NCI-H524 (cell line): ENCODE results near the gene SLC5A1.
"Not testable (repeated sequence)": the region's sequence is repeated elsewhere in the genome, so short reads cannot be mapped to it uniquely, and the experiment has no call there.

Source experiments
- DNase-seq, 2 experiments: peaks; one replicate each; lab custom pipeline; 2025; lab: John Stamatoyannopoulos, UW

SLC5A1 gene

DNA sequence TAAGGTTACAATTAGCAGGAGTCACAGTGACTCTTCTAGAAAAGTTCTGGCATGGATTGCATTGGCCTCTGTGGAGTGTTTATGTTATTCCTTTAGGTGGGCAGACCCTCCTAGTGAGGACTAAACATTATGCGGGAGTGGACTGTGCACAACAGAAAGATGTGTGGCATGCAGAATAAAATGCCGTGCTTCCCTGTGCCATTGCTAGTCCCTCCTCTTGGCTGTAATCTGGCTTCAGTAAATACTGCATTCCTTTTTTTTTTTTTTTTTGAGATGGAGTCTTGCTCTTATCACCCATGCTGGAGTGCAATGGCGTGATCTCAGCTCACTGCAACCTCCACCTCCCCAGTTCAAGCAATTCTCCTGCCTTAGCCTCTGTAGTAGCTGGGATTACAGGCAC lies 45.0 kb downstream of the SLC5A1 start:
- DNase-seq, result no peak

- no peak for DNase-seq
These were observed 54.0 kb downstream of the SLC5A1 start for GRCh38 chr22:32097018-32097417.

- no peak for DNase-seq
These were observed 54.9 kb downstream of the SLC5A1 start for GRCh38 chr22:32097881-32098499.

- no peak for DNase-seq
These were observed 57.6 kb downstream of the SLC5A1 start for GRCh38 chr22:32100711-32101110.

- peak in 1 of 2 experiments; percentile 47 for DNase-seq
These were observed 60.7 kb downstream of the SLC5A1 start for GRCh38 chr22:32103658-32104315.

- DNase-seq, result no peak
These were observed 63.9 kb downstream of the SLC5A1 start for GRCh38 chr22:32106930-32107329.

DNA sequence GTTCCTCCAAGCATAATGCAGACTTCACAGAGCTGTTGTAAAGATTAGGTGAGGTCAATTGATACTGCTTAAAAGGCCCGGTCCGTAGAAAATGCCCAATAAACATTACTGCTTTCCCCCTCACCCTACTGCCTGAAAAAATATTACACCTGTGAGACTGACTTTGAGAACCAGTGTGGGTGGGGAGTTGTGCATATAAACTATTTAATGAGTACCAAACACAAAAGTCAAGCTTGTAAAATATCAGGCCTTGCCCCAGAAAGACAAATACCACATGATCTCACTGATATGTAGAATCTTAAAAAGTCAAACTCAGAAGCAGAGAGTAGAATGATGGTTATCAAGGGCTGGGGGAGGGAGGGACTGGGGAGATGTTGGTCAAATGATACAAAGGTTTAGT lies 69.3 kb downstream of the SLC5A1 start:
- no peak for DNase-seq

GRCh38 chr22:32119568-32120235 lies 76.6 kb downstream of the SLC5A1 start:
- DNase-seq, result no peak

DNA sequence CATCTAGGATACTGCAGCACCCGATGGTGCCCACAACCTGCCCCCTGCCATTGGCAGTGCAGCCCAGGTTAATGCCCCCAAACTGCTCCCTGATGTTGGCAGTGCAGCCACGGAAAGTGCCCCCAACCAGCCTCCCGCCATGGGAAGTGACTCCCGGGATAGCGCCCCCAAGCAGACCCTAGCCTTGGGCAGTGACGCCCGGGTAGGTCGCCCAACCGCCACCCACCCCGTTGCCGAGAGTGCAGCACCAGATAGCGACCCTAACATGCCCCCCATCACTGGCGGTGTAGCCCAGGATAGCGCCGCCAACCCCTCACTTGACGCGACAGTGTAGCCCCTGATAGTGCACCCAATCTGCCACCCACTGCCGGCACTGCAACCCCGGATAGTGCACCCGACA lies 77.5 kb downstream of the SLC5A1 start:
- DNase-seq, result no peak

DNA sequence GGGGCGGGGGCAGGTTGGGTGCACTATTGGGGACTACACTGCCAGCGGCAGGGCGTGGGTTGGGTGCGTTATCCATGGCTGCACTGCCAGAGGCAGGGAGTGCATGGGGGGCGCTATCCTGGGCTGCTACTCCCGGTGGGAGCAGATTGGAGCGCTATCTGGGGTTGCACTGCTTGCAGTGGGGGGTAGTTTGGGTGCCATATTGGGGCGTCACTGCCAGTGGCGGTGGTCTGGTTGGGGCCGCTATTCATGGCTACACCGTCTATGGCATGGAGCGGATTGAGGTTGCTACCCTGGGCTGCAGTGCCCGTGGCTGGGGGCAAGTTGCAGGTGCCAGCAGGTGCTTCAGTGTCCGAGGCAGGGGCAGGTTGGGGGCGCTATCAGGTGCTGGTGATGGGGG lies 79.8 kb downstream of the SLC5A1 start:
- no peak for DNase-seq

DNA sequence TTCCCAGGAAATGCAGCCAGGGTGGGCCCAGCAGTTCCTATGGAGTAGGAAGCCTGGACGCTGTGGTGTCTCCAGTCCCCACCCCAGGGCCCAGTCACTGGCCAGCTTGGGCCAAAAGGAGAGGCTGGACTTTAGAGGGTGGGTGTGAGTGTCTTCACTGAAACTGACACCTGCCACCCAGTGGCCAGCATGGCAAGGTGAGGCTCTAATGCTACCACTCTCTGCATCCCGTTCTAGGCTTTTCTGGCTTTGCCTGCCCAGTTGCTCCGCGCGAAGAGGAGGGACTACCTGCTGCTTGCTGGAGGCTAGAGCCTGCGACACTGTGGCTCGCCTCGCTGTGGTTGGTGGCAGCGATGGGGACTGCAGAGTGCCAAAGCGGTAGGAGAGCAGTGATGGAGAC lies 80.6 kb downstream of the SLC5A1 start:
- DNase-seq, result no peak

GRCh38 chr22:32127904-32128303 lies 84.8 kb downstream of the SLC5A1 start:
- DNase-seq, result no peak

GRCh38 chr22:32130464-32130863 lies 87.4 kb downstream of the SLC5A1 start:
- DNase-seq, result no peak

- no peak for DNase-seq
These were observed 89.1 kb downstream of the SLC5A1 start for GRCh38 chr22:32132126-32132525.

DNA sequence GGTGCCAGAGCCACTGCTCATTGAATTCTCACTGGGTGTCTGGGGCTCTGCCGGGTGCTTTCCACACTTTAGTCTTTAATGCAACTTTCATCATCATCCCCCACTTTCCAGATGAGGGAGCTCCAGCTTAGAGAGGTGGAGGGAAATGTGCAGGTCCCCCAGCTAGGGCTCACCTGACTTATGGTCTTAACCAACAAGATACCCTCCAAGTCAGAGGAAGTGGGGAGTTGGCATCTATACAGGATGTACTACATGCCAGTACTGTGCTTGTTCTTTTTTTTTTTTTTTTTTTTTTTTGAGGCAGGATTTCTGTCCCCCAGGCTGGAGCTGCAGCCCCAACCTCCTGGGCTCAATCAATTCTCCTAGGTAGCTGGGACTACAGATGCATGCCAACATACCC lies 89.7 kb downstream of the SLC5A1 start:
- no peak for DNase-seq

DNA sequence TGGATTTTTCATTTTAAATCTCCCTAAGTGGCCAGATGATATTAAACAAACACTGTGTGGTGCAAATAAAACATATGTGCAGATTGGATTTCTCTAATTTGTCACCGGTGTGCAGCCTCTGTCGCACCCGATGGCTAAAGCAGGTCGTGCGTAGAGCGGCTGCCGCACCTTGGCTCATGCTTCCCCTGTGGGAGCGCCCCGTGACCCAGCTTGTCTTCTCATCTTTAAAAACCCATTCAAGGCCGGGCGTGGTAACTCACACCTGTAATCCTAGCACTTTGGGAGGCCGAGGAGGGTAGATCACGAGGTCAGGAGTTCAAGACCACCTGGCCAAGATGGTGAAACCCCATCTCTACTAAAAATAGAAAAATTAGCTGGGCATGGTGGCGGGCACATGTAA lies 91.7 kb downstream of the SLC5A1 start:
- not testable (repeated sequence) for DNase-seq

DNA sequence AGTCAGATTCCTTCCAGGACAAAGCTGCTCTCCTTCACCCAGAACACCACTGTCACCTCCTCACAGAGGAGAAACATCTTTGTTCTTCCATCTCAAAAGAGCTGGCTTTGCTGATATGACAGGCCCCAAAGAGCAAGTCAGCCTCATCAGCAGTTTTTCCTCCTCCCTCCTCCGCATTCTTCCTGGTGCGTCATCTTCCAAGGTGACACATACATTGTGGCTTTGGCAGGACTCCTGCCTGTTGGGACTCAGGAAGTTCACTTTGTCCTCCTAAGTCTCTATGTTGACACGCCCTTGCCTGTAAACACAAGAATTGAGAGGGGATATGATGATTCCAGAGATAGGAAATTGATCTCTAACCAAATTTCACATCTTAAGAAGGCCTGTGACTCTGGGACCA lies 92.9 kb downstream of the SLC5A1 start:
- DNase-seq, result not testable (repeated sequence)

DNA sequence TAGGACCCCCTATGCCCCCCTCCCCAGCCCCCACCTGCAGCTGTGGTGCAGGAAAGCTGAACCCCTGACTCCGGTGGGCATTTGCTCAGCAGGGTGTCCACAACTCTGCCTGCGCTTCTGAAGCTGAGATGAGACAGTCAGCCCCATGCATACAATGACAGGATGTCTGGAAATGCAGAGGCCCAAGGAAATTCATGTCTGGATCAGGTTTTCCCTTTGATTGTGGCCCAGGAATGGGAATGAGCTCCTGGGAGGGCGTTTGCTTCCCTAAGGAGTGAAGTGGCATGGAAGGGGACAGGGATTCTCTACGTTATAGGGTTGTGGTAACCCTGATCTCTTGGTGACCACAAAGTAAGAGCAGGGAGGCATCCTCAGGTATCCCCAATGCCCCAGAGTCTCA lies 93.8 kb downstream of the SLC5A1 start:
- not testable (repeated sequence) for DNase-seq

DNA sequence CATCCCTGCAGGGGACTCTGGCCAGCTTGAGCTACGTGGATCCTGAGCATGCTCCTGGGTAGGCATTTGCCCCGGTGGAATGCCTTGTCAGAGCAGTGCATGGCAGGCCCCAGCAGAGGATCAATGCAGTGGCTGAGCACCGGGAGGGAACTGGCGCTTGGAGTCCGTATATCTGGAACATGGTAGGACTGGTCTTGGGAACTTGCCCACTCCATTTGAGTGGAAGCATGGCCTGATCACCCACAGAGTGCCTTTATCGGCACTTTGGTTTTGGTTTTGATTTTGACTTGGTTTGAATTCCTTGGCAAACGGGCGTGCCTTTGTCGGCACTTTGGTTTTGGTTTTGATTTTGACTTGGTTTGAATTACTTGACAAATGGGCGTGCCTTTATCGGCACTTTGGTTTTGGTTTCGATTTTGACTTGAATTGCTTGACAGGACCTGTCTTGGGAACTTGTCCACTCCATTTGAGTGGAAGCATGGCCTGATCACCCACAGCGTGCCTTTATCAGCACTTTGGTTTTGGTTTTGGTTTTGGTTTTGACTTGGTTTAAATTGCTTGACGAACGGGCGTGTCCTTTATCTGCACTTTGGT lies 94.8 kb downstream of the SLC5A1 start:
- DNase-seq, result not testable (repeated sequence)

DNA sequence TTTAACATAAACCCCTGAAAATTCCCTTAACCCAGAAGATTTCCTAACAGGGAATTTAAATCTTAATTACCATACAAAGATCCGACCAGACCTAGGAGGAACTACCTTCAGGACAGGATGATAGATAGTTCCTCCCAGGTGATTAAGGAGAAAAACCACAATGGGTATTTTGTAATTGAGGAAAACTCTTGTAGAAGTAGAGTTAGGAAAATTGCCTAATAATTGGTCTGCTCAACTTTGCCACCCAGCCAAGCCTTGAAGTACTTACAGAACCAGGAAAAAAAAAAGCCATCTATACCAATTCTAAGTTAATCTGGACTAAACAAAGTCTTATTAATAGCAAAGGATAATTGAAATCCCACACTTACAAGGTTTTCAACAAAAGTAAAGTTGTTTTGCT lies 95.5 kb downstream of the SLC5A1 start:
- not testable (repeated sequence) for DNase-seq

GRCh38 chr22:32140688-32141087 lies 97.6 kb downstream of the SLC5A1 start:
- DNase-seq, result not testable (repeated sequence)

DNA sequence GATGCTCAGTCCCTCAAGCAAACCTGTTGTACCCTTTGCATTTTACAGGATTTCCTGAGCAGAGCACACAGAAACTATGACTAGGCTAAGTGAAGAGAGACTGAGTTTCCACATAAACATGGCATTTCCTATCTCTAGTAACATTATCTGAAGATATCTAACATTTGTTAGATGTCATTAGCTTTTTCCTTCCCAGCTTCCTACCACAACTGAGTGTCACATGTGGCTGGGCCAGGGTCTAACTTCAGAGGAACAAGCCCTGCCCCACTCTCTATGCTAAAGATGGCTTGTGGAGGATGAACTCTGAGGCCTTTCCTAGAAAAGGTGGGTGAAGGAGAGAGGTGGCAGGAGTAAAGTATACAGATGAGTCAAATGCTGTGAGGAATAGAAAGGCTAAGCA lies 99.5 kb downstream of the SLC5A1 start:
- no peak for DNase-seq
